ENCODE data around the gene DMD. TPM values are rescaled to one million over a fixed set of nuclear protein-coding genes. Genes with fewer than 3 reads are reported as not detected.

The DMD gene
- total RNA-seq, 1 donor from 2014 or later = 30.6 TPM

DNA sequence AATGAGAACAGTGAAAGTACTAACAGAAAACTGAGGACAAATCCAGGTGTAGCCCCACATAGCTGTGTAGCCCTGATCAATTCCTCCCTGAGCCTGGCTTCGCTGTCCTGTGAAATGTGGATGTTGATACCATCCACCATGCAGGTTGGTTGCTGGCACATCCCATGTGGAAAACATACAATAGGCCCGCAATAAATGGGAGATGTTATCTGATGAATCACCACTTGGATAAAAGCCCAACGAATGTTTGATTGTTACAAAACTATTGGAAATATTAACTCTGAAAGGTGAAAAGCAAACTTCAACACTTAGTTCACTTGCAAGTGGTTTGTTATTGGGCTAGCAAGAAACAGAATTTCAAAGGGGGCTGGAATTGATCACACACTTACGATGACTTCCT is 1953.2 kb downstream of the DMD start:
- H3K27ac Mint-ChIP-seq = no peak overlapping the region
- Histone ChIP-seq H3K79me2 (ENCODE audit: low read depth) (peaks cover 6% of the 10 kb centered on the region), H3K9ac (no peak overlapping the region), H3F3A (ENCODE audit: low read depth) (no peaks in the 10 kb centered on the region), H3K4me1 (no peaks in the 10 kb centered on the region), H3K9me3 (ENCODE audit: low read depth) (no peaks in the 10 kb centered on the region), H3K4me3 (no peak overlapping the region), H2AFZ (replicated peaks) (no peak overlapping the region), H4K20me1 (ENCODE audit: low read depth) (no peaks in the 10 kb centered on the region), H3K4me2 (no peak overlapping the region), H3K27me3 (no peaks in the 10 kb centered on the region), H3K36me3 (no peaks in the 10 kb centered on the region), H3K27ac (no peak overlapping the region)
- H3K4me3 Mint-ChIP-seq = no peak overlapping the region
- H3K4me1 Mint-ChIP-seq = peaks cover 5% of the 10 kb centered on the region
- peaks cover 2% of the 10 kb centered on the region for H3K36me3 Mint-ChIP-seq
- DNase-seq (ENCODE audit: low spot score) = no peak
- no peak for TF ChIP-seq EZH2phosphoT487 (IDR thresholded peaks at IDR 0.05)
- TF ChIP-seq EZH2 (IDR thresholded peaks at IDR 0.05) = no peak
- TF ChIP-seq, protein P1, sequence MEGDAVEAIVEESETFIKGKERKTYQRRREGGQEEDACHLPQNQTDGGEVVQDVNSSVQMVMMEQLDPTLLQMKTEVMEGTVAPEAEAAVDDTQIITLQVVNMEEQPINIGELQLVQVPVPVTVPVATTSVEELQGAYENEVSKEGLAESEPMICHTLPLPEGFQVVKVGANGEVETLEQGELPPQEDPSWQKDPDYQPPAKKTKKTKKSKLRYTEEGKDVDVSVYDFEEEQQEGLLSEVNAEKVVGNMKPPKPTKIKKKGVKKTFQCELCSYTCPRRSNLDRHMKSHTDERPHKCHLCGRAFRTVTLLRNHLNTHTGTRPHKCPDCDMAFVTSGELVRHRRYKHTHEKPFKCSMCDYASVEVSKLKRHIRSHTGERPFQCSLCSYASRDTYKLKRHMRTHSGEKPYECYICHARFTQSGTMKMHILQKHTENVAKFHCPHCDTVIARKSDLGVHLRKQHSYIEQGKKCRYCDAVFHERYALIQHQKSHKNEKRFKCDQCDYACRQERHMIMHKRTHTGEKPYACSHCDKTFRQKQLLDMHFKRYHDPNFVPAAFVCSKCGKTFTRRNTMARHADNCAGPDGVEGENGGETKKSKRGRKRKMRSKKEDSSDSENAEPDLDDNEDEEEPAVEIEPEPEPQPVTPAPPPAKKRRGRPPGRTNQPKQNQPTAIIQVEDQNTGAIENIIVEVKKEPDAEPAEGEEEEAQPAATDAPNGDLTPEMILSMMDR (IDR thresholded peaks at IDR 0.05) = no peak
- H3K9me3 Mint-ChIP-seq = no peaks in the 10 kb centered on the region
- H3K27me3 Mint-ChIP-seq (ENCODE audit: insufficient read depth, low read depth) = peaks cover 2% of the 10 kb centered on the region

- H2AFZ ChIP-seq (replicated peaks) = no peak overlapping the region
- Mint-ChIP-seq H3K4me3 (no peak overlapping the region), H3K4me1 (no peaks in the 10 kb centered on the region), H3K9me3 (no peaks in the 10 kb centered on the region), H3K36me3 (peaks cover 5% of the 10 kb centered on the region), H3K27ac (no peak overlapping the region), H3K27me3 (ENCODE audit: insufficient read depth, low read depth) (peaks cover 2% of the 10 kb centered on the region)
- H3K27ac ChIP-seq = no peak overlapping the region
- no peak for DNase-seq (ENCODE audit: low spot score)
- H3K4me3 ChIP-seq = no peak overlapping the region
- H3K4me2 ChIP-seq = no peak overlapping the region
- H3K79me2 ChIP-seq (ENCODE audit: low read depth) = no peaks in the 10 kb centered on the region
- no peak overlapping the region for H3K9ac ChIP-seq
- no peaks in the 10 kb centered on the region for H4K20me1 ChIP-seq (ENCODE audit: low read depth)
- TF ChIP-seq EZH2phosphoT487 (IDR thresholded peaks at IDR 0.05) = no peak
- TF ChIP-seq, protein P1 (IDR thresholded peaks at IDR 0.05) = no peak
- TF ChIP-seq EZH2 (IDR thresholded peaks at IDR 0.05) = no peak
- H3K4me1 ChIP-seq = no peaks in the 10 kb centered on the region
- H3K36me3 ChIP-seq = no peaks in the 10 kb centered on the region
- no peaks in the 10 kb centered on the region for H3K9me3 ChIP-seq (ENCODE audit: low read depth)
- H3K27me3 ChIP-seq = no peaks in the 10 kb centered on the region
- no peaks in the 10 kb centered on the region for H3F3A ChIP-seq (ENCODE audit: low read depth)
Measured at GRCh38 chrX:31255310-31256033, 1955.9 kb downstream of the DMD start.

GRCh38 chrX:31252133-31252532 is 1959.2 kb downstream of the DMD start:
- no peak overlapping the region for H3K27ac Mint-ChIP-seq
- H3K27me3 Mint-ChIP-seq (ENCODE audit: insufficient read depth, low read depth) = peaks cover 2% of the 10 kb centered on the region
- H3K79me2 ChIP-seq (ENCODE audit: low read depth) = no peaks in the 10 kb centered on the region
- H3K4me3 Mint-ChIP-seq = no peak overlapping the region
- peaks cover 3% of the 10 kb centered on the region for H3K9me3 Mint-ChIP-seq
- no peaks in the 10 kb centered on the region for H3K27me3 ChIP-seq
- no peak overlapping the region for H3K27ac ChIP-seq
- H3F3A ChIP-seq (ENCODE audit: low read depth) = no peaks in the 10 kb centered on the region
- H3K9me3 ChIP-seq (ENCODE audit: low read depth) = no peaks in the 10 kb centered on the region
- H3K4me1 ChIP-seq = no peaks in the 10 kb centered on the region
- no peak for TF ChIP-seq EZH2 (IDR thresholded peaks at IDR 0.05)
- no peak for TF ChIP-seq EZH2phosphoT487 (IDR thresholded peaks at IDR 0.05)
- TF ChIP-seq, protein P1 (IDR thresholded peaks at IDR 0.05) = no peak
- H3K4me1 Mint-ChIP-seq = no peaks in the 10 kb centered on the region
- no peak for DNase-seq (ENCODE audit: low spot score)
- peaks cover 14% of the 10 kb centered on the region for H3K36me3 Mint-ChIP-seq
- H3K4me3 ChIP-seq = no peak overlapping the region
- H3K36me3 ChIP-seq = no peaks in the 10 kb centered on the region
- H3K4me2 ChIP-seq = no peak overlapping the region
- no peaks in the 10 kb centered on the region for H4K20me1 ChIP-seq (ENCODE audit: low read depth)
- H2AFZ ChIP-seq (replicated peaks) = no peak overlapping the region
- H3K9ac ChIP-seq = no peak overlapping the region

Measured in neural progenitor cell (in vitro differentiated cells).